Mucosa of descending colon (tissue), 3 donors: ENCODE data around the gene PALM2AKAP2. TPM values are rescaled to one million over a fixed set of nuclear protein-coding genes. Genes with fewer than 3 reads are reported as not detected.

ENCODE experiments used
- ATAC-seq: fragments of 200-7000 bp; cut with Tn5 transposase; one replicate; pipeline ENCODE4 v1.9.1; 2020; ENCODE audit warnings: mild to moderate bottlenecking, moderate library complexity
- DNase-seq, 3 donors: peaks; one replicate each; pipeline ENCODE4 v3.0.0-alpha.2; 2020
- H3K36me3 ChIP-seq: fragments of 200-600 bp; one replicate; pipeline ENCODE4 v1.8.0; 2021; ENCODE audit warnings: low read depth, mild to moderate bottlenecking
- H3K4me1 ChIP-seq: fragments of 200-600 bp; one replicate; pipeline ENCODE4 v1.8.0; 2021; ENCODE audit warnings: low read depth, mild to moderate bottlenecking
- H3K4me3 ChIP-seq: fragments of 200-600 bp; one replicate; pipeline ENCODE4 v1.8.0; 2021; ENCODE audit warnings: mild to moderate bottlenecking
- H3K9me3 ChIP-seq: fragments of 200-600 bp; one replicate; pipeline ENCODE4 v1.8.0; 2021; ENCODE audit warnings: mild to moderate bottlenecking
- intact Hi-C, 2 donors: fragments of 100-400 bp; cut with DNase I in 1 of 2; cut with micrococcal nuclease in 1 of 2; formaldehyde crosslinking; loops; one replicate each; pipeline versions ENCODE4 v1.11.0 to v1.11.1; 2022; cut with DNase I, micrococcal nuclease
- total RNA-seq, 3 donors: library from RNA; stranded (reverse); fragmentation: NEBNext Ultra II Directional in 2 of 3; extraction: Animal tissue kit (Norgen Biotek cat#: 25700) in 2 of 3; gene quantifications; one replicate each; pipeline versions ENCODE4 v1.2.1 to v1.2.4, GENCODE V29; 2021 to 2023
- TF ChIP-seq, protein P1 (sequence below): fragments of 200-600 bp; IDR thresholded peaks from one replicate; pipeline ENCODE4 v1.8.0; 2022; ENCODE audit warnings: antibody characterized with exemption, mild to moderate bottlenecking
- donor health status: DM: no; HTN: no; CAD: no; lungs with moderate emphysema.
- donor health status: DM: no; HTN: no; CAD: no.
- donor health status: DM: no; HTN: yes; CAD: no.

PALM2AKAP2 gene
- total RNA-seq, 3 donors from 2014 or later, result 0.69 to 5.3 (median 2.0) TPM

DNA sequence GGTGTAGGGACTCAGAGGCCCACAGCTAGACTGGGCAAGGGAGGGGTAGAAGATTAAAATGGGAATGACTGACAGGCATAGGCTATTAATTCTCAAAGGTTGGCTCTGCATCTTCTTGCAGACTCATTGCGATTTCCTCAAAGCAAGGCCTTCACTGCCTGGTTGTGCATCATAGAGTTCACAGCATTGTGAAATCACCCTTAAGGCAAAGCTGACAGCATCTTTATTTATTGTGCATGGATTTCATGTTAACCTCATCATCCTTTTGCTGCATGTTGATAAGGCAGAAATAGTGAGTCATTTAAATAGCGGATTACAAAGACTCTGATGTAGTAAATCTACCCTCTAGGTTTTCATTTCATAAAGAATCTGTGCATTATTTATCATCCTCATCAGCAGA, 13.6 kb upstream of the PALM2AKAP2 start:
- DNase-seq (no peak), ATAC-seq (no peak)
- Histone ChIP-seq H3K4me1 (no peaks in the 10 kb centered on the region), H3K9me3 (no peaks in the 10 kb centered on the region), H3K36me3 (no peaks in the 10 kb centered on the region), H3K4me3 (no peak overlapping the region)
- intact Hi-C loops, result no loop called here
- TF ChIP-seq, protein P1, sequence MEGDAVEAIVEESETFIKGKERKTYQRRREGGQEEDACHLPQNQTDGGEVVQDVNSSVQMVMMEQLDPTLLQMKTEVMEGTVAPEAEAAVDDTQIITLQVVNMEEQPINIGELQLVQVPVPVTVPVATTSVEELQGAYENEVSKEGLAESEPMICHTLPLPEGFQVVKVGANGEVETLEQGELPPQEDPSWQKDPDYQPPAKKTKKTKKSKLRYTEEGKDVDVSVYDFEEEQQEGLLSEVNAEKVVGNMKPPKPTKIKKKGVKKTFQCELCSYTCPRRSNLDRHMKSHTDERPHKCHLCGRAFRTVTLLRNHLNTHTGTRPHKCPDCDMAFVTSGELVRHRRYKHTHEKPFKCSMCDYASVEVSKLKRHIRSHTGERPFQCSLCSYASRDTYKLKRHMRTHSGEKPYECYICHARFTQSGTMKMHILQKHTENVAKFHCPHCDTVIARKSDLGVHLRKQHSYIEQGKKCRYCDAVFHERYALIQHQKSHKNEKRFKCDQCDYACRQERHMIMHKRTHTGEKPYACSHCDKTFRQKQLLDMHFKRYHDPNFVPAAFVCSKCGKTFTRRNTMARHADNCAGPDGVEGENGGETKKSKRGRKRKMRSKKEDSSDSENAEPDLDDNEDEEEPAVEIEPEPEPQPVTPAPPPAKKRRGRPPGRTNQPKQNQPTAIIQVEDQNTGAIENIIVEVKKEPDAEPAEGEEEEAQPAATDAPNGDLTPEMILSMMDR, result no peak

DNA sequence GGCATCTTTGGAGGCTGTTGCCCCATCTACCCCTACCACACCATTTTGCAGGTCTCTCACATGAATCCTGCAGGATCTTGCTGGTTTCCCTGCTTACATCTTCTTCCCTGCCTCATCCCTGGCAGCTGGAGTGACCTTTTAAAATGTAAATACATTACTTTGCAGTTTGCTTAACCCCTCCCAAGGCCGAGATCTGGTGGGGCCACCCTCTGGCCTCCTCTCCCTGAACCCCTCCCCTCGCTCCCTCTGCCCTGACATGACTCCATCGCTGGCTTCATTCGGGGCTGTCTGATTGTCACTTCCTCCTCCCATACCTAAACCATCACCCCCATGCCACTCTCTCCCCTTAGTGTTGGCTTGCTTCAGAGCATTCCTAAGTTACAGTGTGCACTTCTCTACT, 12.6 kb upstream of the PALM2AKAP2 start:
- ATAC-seq (no peak), DNase-seq (no peak)

DNA sequence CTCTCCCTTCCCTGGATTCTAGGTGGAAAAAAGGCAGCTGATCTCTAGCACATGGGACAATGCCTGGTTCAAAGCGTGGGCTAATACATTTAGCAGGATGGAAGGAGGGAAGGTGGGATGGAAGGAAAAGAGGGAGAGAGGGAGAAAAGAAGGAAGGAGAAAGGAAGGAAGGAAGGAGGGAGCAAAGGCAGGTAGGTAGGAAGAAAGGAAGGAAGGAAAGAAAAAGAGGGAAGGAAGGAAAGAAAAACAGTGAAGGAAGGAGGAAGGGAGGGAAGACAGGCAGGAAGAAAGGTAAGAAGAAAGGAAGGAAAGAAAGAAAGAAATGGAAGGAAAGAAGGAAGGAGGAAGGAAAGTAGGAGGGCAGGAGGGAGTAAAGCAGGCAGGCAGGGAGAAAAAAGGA, 12.2 kb upstream of the PALM2AKAP2 start:
- DNase-seq (no peak), ATAC-seq (no peak)
- no peaks in the 10 kb centered on the region for H3K4me1 ChIP-seq
- no peaks in the 10 kb centered on the region for H3K9me3 ChIP-seq
- no peak overlapping the region for H3K4me3 ChIP-seq
- H3K36me3 ChIP-seq, result no peaks in the 10 kb centered on the region
- TF ChIP-seq, protein P1, result no peak
- intact Hi-C loops, result no loop called here

More for the DNA sequence above, 12.6 kb upstream of the PALM2AKAP2 start:
- no peaks in the 10 kb centered on the region for H3K36me3 ChIP-seq
- H3K4me1 ChIP-seq, result no peaks in the 10 kb centered on the region
- TF ChIP-seq, protein P1, result no peak
- intact Hi-C loops, result no loop called here
- no peak overlapping the region for H3K4me3 ChIP-seq
- H3K9me3 ChIP-seq, result no peaks in the 10 kb centered on the region

DNA sequence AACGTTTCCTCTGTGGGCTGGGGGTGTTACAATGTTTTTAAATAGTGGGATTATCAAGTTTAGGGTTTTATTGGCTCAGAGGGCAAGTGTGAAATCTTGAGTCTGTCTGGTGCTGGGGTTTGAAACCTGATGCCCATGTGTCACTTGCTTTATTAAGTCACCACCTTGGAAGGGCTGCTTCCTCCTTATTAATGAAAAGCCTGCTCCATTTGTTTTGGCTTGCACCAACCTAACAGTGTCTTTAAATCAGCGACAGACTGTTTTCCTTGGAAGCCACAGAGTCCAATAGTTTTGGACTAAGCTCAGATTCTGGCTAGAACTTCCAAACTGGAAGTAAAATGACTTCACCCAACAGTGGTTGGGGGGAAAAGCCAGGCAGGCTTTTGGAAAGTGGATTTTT, 10.7 kb upstream of the PALM2AKAP2 start:
- intact Hi-C loops, result no loop called here
- Histone ChIP-seq H3K36me3 (no peaks in the 10 kb centered on the region), H3K4me3 (no peak overlapping the region), H3K9me3 (no peaks in the 10 kb centered on the region), H3K4me1 (no peaks in the 10 kb centered on the region)
- ATAC-seq, result no peak
- TF ChIP-seq, protein P1, result no peak
- no peak for DNase-seq

DNA sequence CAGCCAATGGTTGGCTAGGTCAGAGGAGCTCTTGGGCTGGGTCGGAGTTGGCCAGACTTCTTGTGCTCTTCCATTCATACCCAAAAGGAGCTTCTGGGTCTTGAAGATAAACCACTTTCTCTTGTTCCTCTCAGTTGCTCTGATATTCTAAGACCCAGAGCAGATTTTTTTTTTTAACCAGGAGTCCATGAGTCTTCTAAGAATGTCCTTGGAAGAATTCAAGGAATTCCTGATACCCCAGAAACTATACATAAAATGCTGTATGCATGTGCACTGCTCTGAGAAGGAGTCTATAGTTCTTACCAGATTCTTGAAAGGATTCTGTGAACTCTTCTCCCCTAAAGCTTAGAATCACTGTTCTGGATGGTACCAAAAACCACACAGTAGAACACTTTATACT, 9.9 kb upstream of the PALM2AKAP2 start:
- no peak for DNase-seq
- Histone ChIP-seq H3K4me1 (no peaks in the 10 kb centered on the region), H3K9me3 (no peaks in the 10 kb centered on the region), H3K4me3 (no peak overlapping the region), H3K36me3 (no peaks in the 10 kb centered on the region)
- TF ChIP-seq, protein P1, result no peak
- intact Hi-C loops, result no loop called here
- no peak for ATAC-seq

DNA sequence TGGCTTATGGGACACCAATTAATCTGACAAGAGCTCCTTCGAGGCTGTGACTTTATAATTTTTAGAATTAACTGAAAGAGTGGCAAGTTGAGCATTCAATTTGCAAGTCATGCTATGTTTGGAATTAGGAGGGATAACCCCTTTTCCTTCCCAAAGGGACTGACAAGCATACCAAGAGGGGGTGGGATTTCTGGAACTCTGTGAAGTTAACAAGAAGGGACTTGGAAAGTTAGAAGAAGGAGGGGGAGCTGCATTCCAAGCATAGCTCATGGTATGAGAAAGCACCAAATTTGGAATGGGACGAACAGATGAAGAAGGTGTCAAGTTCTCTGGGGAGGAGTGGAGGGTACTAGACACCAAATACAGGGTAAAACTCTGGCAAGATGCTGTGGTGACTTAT, 8.9 kb upstream of the PALM2AKAP2 start:
- TF ChIP-seq, protein P1, result no peak
- ATAC-seq (no peak), DNase-seq (no peak)
- intact Hi-C loops, result no loop called here
- Histone ChIP-seq H3K9me3 (no peaks in the 10 kb centered on the region), H3K36me3 (no peaks in the 10 kb centered on the region), H3K4me1 (no peaks in the 10 kb centered on the region), H3K4me3 (no peak overlapping the region)
